GM06990 (cell line): Measurements from ENCODE around the gene MLLT6.

ENCODE experiments used
- DNase-seq: peaks from one replicate; pipeline ENCODE4 v3.0.0-alpha.2; 2011; ENCODE audit not compliant: insufficient read length; ENCODE audit errors: extremely low read depth
- H3K27me3 ChIP-seq: replicated peaks from 2 replicates; pipeline ENCODE4 v1.6.0; 2011; ENCODE audit warnings: low read length; ENCODE audit not compliant: control insufficient read depth, insufficient read depth
- H3K36me3 ChIP-seq: 2 replicates; pipeline ENCODE4 v1.5.1; 2011; ENCODE audit warnings: low read length; ENCODE audit not compliant: control insufficient read depth, insufficient read depth
- H3K4me3 ChIP-seq: replicated peaks from 2 replicates; pipeline ENCODE4 v1.5.1; 2011; ENCODE audit warnings: low read depth, mild to moderate bottlenecking, control low read depth, low read length
- CTCF ChIP-seq: IDR thresholded peaks from 2 replicates; pipeline ENCODE4 v1.5.1; 2011; ENCODE audit warnings: low read length, control low read depth, mild to moderate bottlenecking, inconsistent platforms; ENCODE audit not compliant: insufficient read depth, poor library complexity, severe bottlenecking

MLLT6 gene

GRCh38 chr17:38731526-38732294 lies 26.6 kb downstream of the MLLT6 start:
- DNase-seq = no peak
- Histone ChIP-seq H3K36me3 (no peaks in the 10 kb centered on the region; the same call in none of the 2 replicates), H3K4me3 (no peak overlapping the region), H3K27me3 (no peaks in the 10 kb centered on the region)
- TF ChIP-seq CTCF = no peak

GRCh38 chr17:38732376-38733281 lies 27.6 kb downstream of the MLLT6 start:
- Histone ChIP-seq H3K36me3 (no peaks in the 10 kb centered on the region; the same call in none of the 2 replicates), H3K27me3 (no peaks in the 10 kb centered on the region), H3K4me3 (no peak overlapping the region)
- no peak for DNase-seq
- no peak for TF ChIP-seq CTCF

- Histone ChIP-seq H3K4me3 (no peak overlapping the region), H3K36me3 (no peaks in the 10 kb centered on the region; the same call in none of the 2 replicates), H3K27me3 (no peaks in the 10 kb centered on the region)
- TF ChIP-seq CTCF = no peak
- no peak for DNase-seq
Measured at GRCh38 chr17:38733282-38733981, 28.4 kb downstream of the MLLT6 start.

- DNase-seq = no peak
- Histone ChIP-seq H3K4me3 (no peak overlapping the region), H3K36me3 (no peaks in the 10 kb centered on the region; the same call in none of the 2 replicates), H3K27me3 (no peaks in the 10 kb centered on the region)
- peak; percentile 48 for TF ChIP-seq CTCF
Measured at GRCh38 chr17:38733982-38734973, 29.2 kb downstream of the MLLT6 start.
